IPS-11a (cell line): ENCODE measurements around the gene RPP38.

ENCODE experiments used
- H3K4me3 ChIP-seq: one replicate; pipeline ENCODE4 v1.5.1; 2013; ENCODE audit warnings: low read depth, low read length, control low read depth

RPP38 gene

DNA sequence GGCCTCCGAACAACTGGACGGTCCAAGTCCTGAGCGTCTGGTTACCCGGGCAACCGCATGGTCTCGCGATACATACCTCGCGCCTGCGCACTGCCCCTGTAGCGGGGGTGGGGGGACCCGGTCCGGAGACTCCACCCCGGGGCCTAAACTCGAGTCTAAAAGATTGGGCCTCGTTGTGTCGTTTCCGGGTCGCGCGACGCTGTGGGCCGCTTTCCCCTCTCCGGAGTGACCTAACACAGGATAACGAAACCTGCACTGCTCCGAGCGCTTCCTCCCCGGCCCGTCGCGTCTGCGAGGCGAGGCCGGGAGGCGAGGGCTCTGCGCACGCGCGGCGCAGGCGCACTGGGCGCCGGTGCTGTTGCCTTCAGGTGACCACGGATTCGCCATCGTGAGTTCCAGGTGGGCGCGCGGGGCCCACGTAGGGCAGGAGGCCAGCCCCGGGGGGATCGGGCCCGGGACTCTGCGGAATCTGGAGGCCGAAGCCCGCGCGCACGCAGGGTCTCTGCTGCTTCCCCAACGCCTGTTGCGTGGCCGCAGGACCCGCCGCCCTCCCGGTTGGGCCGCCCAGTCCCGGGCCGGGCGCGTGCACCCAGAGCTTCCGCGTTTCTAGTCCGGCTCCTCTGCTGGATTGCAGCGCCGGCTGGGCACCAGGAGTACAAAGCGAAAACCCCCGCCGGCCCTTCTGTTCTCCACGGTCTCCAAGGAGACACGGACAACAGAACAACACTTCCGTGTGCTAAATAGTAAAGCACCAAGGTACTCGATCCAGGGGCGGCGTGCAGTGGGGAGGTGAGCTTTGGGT lies at the start of gene RPP38:
TSS of gene RPP38 (plus strand) at position 345 of the 802 bp plus-strand sequence. CDS start 5,960 bp downstream, outside the sequence.
- H3K4me3 ChIP-seq: peak within 1 kb of the TSS; percentile 86

GRCh38 chr10:15049533-15049932 lies 47.6 kb upstream of the RPP38 start:
- no peak overlapping the region for H3K4me3 ChIP-seq

GRCh38 chr10:15052121-15052520 lies 45.0 kb upstream of the RPP38 start:
- no peak overlapping the region for H3K4me3 ChIP-seq

- H3K4me3 ChIP-seq: no peak overlapping the region
Observed at GRCh38 chr10:15053061-15053460, 44.1 kb upstream of the RPP38 start.

DNA sequence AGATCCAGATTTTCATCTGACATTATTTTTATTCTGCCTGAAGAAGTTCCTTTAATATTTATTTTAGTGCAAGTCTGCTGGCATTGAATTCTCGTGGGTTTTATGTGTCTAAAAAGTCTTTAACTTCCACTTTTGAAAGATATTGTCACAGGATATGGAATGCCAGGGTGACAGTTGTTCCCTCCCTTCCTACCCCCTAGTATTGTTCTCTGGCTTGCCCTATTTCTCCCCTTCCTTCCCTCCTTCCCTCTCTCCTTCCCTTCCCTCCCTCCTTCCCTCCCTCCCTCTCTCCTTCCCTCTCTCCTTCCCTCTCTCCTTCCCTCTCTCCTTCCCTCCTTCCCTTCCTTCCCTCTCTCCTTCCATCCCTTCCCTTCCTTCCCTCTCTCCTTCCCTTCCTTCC lies 38.5 kb upstream of the RPP38 start:
- no peak overlapping the region for H3K4me3 ChIP-seq

- H3K4me3 ChIP-seq: no peak overlapping the region
Observed at GRCh38 chr10:15059914-15060313, 37.2 kb upstream of the RPP38 start.

GRCh38 chr10:15060638-15061037 lies 36.5 kb upstream of the RPP38 start:
- H3K4me3 ChIP-seq: no peak overlapping the region

DNA sequence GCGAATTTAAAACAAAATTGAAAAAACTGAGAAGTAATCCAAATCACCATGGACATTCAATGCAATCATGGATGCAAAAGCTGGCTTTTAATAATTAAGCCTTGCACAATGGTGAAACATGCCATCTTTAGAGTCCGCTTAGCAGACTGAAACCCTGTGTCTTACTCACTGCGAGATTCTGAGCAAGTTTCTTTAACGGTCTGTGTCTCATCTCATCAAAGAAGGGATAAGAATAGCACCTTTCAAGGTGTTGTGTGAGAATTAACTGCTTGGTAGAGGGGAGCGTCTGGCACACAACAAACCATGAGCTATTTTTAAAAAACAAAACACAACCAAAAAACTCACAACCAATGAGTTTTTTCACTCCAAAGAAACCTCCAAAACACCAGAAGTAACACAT lies 30.0 kb upstream of the RPP38 start:
- no peak overlapping the region for H3K4me3 ChIP-seq

DNA sequence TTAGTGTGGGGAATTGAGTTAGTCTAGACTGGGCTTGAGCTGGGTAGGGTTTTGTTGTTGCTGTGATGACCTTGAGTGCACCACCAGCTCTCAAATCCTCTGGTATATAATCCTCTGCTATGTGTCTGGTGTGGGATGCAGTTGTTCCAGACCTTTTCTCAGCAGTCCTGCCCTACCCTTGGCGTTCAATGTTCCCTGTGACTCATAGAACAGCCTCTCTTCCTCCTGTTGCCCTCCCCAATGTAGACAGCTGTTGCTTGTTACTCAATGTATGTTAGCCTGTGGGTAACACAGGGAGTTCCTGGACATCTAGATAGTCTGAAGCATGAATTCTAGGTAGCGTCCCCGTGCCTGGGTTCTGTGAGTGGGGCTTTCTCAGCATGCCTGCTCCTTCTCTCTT lies 28.4 kb upstream of the RPP38 start:
- H3K4me3 ChIP-seq: no peak overlapping the region

DNA sequence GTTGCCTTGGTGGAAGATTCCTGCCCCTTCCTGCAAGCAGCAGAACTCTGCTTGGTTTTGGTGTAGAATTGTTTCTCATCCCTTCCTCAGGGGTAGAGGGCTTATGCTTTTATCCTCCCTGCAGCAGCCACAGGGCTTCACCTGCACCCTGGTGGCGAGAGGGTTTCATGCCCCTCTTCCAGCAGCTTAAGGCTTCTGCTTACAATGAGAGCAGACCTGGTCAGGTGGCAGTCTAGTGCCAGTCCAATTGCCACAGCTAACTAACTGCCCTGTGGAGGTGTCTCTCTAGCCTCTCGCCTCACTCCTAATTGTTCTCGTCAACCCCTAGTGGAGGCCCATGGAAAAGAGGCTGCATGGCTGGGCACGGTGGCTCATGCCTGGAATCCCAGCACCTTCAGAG lies 27.9 kb upstream of the RPP38 start:
- no peak overlapping the region for H3K4me3 ChIP-seq

DNA sequence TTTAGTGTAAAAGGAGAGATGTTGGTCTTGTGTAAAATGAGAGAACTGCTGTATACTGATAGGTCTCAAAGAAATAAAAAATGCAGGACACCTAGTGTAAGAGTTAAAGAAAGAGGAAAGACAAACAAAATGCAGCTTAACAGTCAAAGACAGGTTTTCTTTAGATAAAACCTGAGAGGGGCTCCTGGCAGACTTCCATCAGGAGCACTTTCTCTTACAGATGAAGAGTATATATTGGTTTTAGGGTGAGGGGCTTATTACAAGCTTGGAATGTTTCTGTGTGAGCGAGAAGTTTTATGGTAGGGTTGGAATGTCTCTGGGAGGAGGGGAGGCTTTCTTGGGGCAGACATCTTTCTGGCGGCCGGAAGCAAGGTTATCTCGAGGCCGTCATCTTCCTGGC lies 24.8 kb upstream of the RPP38 start:
- H3K4me3 ChIP-seq: no peak overlapping the region

GRCh38 chr10:15075421-15075820 lies 21.7 kb upstream of the RPP38 start:
- no peak overlapping the region for H3K4me3 ChIP-seq

DNA sequence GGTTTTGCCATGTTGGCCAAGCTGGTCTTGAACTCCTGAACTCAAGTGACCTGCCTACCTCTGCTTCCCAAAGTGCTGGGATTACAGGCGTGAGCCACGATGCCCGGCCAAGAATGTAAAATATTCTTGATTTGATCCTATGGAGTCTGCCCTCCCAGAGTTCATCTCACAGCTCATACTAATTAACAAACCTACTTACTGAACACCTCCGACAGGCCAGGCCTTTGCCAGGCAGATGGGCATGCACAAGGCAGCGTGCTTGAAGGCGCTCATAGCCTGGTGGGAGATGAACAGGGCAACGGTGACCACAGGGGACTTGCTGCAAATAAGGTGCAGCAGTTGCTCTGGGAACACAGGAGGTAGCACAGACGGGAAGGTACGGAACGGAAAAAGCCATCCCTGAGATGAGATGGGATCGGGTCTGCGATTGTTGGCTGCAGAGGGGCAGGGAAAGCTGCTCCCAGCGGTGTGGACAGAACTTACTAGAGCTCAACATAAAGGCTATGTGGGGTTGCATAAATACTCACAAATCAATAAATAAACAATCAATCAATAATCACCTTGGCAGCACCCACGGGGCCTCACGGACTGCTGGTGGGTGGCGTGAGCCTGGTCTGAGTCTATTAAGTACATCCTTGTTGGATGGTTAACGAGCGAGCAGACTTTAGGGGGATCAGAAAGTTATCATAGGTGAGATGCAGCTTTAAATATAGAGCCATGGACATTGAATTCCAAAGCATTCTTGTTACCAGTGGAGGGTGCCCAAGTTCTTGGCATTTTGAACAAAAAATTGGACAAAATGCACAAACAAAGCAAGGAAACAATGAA lies 13.3 kb upstream of the RPP38 start:
- no peak overlapping the region for H3K4me3 ChIP-seq

DNA sequence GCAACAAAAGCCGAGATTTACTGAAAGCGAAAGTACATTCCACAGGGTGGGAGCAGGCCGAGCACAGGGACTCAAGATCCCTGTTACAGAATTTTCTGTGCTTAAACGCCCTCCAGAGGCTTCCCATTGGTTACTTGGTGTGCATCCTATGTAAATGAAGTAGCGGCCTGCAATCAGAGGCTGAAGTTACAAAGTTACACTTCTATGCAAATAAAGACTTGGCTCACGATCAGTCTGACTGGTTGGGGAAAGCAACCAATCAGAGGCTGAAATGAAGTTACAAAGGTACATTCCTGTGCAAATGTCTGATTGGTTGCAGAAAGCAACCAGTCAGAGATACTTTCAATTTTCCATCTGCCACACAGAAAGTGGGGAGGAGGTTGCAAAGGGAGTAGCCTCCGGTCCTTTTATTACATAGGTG lies 12.6 kb upstream of the RPP38 start:
- no peak overlapping the region for H3K4me3 ChIP-seq

- H3K4me3 ChIP-seq: peak within 1 kb of the TSS; percentile 73
Observed at GRCh38 chr10:15088428-15089261, 8.5 kb upstream of the RPP38 start, which contains the start of gene ACBD7. Gene ACBD7, minus strand, starts transcription at chr10:15088776. Its CDS starts 48 bp downstream, at chr10:15088728.

GRCh38 chr10:15091418-15091817 lies 5.7 kb upstream of the RPP38 start:
- no peak overlapping the region for H3K4me3 ChIP-seq

GRCh38 chr10:15092855-15093408 lies 4.2 kb upstream of the RPP38 start:
- no peak overlapping the region for H3K4me3 ChIP-seq

GRCh38 chr10:15096661-15097010 lies 519 bp upstream of the RPP38 start:
- H3K4me3 ChIP-seq: peak overlapping the region; percentile 86

GRCh38 chr10:15099886-15100285 lies 2.7 kb downstream of the RPP38 start:
- H3K4me3 ChIP-seq: no peak overlapping the region

GRCh38 chr10:15103513-15103912 lies 6.4 kb downstream of the RPP38 start:
- H3K4me3 ChIP-seq: no peak overlapping the region
